HepG2 (cell line): Measurements from ENCODE around the gene ATP6V0D1. TPM values are rescaled to one million over a fixed set of nuclear protein-coding genes. Genes with fewer than 3 reads are reported as not detected.
A peak's percentile ranks its signal among the peaks of the same experiment; 100 is the strongest.

Experiments used
- ATAC-seq: fragments of 200-7000 bp; cut with Tn5 transposase; 3 replicates; pipeline ENCODE4 v1.9.1; 2020; ENCODE audit warnings: mild to moderate bottlenecking, moderate library complexity
- BruUV-seq: library from RNA; stranded (reverse); fragments of 400-500 nt; replicated peaks from 2 replicates; lab custom pipeline; 2021; lab: Mats Ljungman, UMichigan
- CTCF ChIA-PET: fragments of 300-600 bp; formaldehyde crosslinking; extraction: SDS; loops from one replicate; lab custom pipeline; 2021; ENCODE audit warnings: low total read pairs, inconsistent platforms, low intra/inter-chr PET ratio; lab: Yijun Ruan, JAX
- POLR2A ChIA-PET: fragments of 350-600 bp; sonication (Branson Sonifier 250); formaldehyde crosslinking; loops from one replicate; lab custom pipeline; 2020; ENCODE audit warnings: antibody characterized with exemption, inconsistent platforms; lab: Yijun Ruan, JAX
- DNase-seq: peaks from one replicate; pipeline ENCODE4 v3.0.0-alpha.2; 2015; ENCODE audit warnings: low spot score
- FAIRE-seq: peaks from 3 replicates; lab custom pipeline; 2011; peaks lifted over from hg19 to GRCh38; lab: Jason Lieb, UNC
- H2AFZ ChIP-seq: one replicate; pipeline ENCODE4 v1.6.1; 2011; ENCODE audit warnings: low read length, inconsistent platforms
- H3K27ac ChIP-seq: fragments of 300-600 bp; 3 replicates; pipeline ENCODE4 v1.8.0; 2011; ENCODE audit warnings: mixed run types, mild to moderate bottlenecking, mixed read lengths, low read length, inconsistent platforms; ENCODE audit not compliant: insufficient read depth; ENCODE audit errors: extremely low read length
- H3K27me3 ChIP-seq, 2 experiments: fragments of 200-600 bp in 1 of 2; 2 replicates in 1 of 2; 3 replicates in 1 of 2; pipeline versions ENCODE4 v1.6.0 to v1.8.0; 2011; ENCODE audit warnings: low read length in 2 of 2, mild to moderate bottlenecking in 2 of 2, moderate library complexity in 2 of 2, inconsistent platforms in 1 of 2; ENCODE audit not compliant: insufficient read depth in 2 of 2, control insufficient read depth in 1 of 2
- H3K36me3 ChIP-seq, 2 experiments: fragments of 200-600 bp in 1 of 2; replicated peaks in 1 of 2; 2 replicates in 1 of 2; 3 replicates in 1 of 2; pipeline versions ENCODE4 v1.5.1 to v1.8.0; 2011; ENCODE audit warnings: low read length in 2 of 2, inconsistent platforms in 1 of 2; ENCODE audit not compliant: insufficient read depth in 2 of 2, control insufficient read depth in 1 of 2
- H3K4me1 ChIP-seq: 2 replicates; pipeline ENCODE4 v1.5.1; 2012; ENCODE audit warnings: low read length, inconsistent platforms; ENCODE audit not compliant: insufficient read depth
- H3K4me2 ChIP-seq: 2 replicates; pipeline ENCODE4 v1.6.0; 2011; ENCODE audit warnings: low read depth, low read length, inconsistent platforms
- H3K4me3 ChIP-seq, 3 experiments: fragments of 200-600 bp in 1 of 3; sonication (generic), shearing (Covaris generic) in 1 of 3; replicated peaks in 1 of 3; 2 replicates each; pipeline ENCODE4 v1.5.1; 2011 to 2016; ENCODE audit warnings: low read length in 3 of 3, inconsistent platforms in 2 of 3, low read depth in 2 of 3, mild to moderate bottlenecking in 2 of 3, control low read depth in 1 of 3, mixed read lengths in 1 of 3; ENCODE audit not compliant: insufficient read depth in 1 of 3
- H3K79me2 ChIP-seq: one replicate; pipeline ENCODE4 v1.6.1; 2011; ENCODE audit warnings: low read length, inconsistent platforms; ENCODE audit not compliant: insufficient read depth
- H3K9ac ChIP-seq: 2 replicates; pipeline ENCODE4 v1.6.0; 2011; ENCODE audit warnings: mild to moderate bottlenecking, low read depth, low read length, inconsistent platforms; ENCODE audit not compliant: insufficient read depth
- H3K9me3 ChIP-seq: 2 replicates; pipeline ENCODE4 v1.5.1; 2012; ENCODE audit warnings: mild to moderate bottlenecking, low read length
- H4K20me1 ChIP-seq: 2 replicates; pipeline ENCODE4 v1.6.0; 2011; ENCODE audit warnings: inconsistent platforms, mild to moderate bottlenecking, low read length, moderate library complexity; ENCODE audit not compliant: insufficient read depth
- AGO2 ChIP-seq: fragments of 200-400 bp; formaldehyde crosslinking; optimal IDR thresholded peaks from 2 replicates; pipeline ENCODE3; 2017; ENCODE audit warnings: mild to moderate bottlenecking, low read depth, low read length, moderate library complexity
- NONO ChIP-seq, 2 experiments: fragments of 450-650 bp in 1 of 2; sonication (generic) in 1 of 2; formaldehyde crosslinking in 1 of 2; IDR thresholded peaks in 1 of 2; conservative IDR thresholded peaks in 1 of 2; 2 replicates each; pipeline versions ENCODE4 v1.6.1 to v1.8.0; 2017 to 2022; ENCODE audit warnings: mild to moderate bottlenecking in 1 of 2, missing genetic modification reagents in 1 of 2, moderate library complexity in 1 of 2
- WGBS: methylation state at CpG from one replicate; pipeline ENCODE4 v1.1.6; 2017; ENCODE audit warnings: low lambda C conversion rate; 5-methylcytosine and 5-hydroxymethylcytosine counted together
- in situ Hi-C: cut with HindIII; loops from 2 replicates; pipeline ENCODE4 v1.10.0; 2017; ENCODE audit warnings: low pct_unique_long_range_greater_than_20kb; ENCODE audit not compliant: extremely low pct_ligation_motif_present
- intact Hi-C: fragments of 100-400 bp; cut with micrococcal nuclease; formaldehyde crosslinking; loops from one replicate; pipeline ENCODE4 v1.10.0; 2022; ENCODE audit not compliant: unreplicated experiment
- polyA plus RNA-seq, 8 experiments: library from polyadenylated mRNA; depleted of rRNA in 3 of 8; stranded (reverse) in 7 of 8; unstranded in 1 of 8; fragments of >200 nt; fragmentation: Illumina TruSeq in 4 of 8; extraction: Trizol in 4 of 8; gene quantifications; 2 replicates each; pipeline versions ENCODE4 v1.2.1 to v1.2.3, GENCODE V29; 2011 to 2016; ENCODE audit warnings: low read depth in 4 of 8, missing spikeins in 1 of 8, mixed read lengths in 1 of 8; ENCODE audit not compliant: insufficient read depth in 1 of 8
- total RNA-seq, 5 experiments: library from RNA; depleted of rRNA; stranded (reverse); fragments of >200 nt; fragmentation: Illumina TruSeq; extraction: Trizol; gene quantifications; 2 replicates each; pipeline ENCODE4 v1.2.3, GENCODE V29; 2016; ENCODE audit warnings: low read depth in 1 of 5
- TF ChIP-seq, protein P1 (sequence below): sonication (generic); formaldehyde crosslinking; IDR thresholded peaks from 2 replicates; pipeline ENCODE4 v1.5.0; 2020; ENCODE audit warnings: mild to moderate bottlenecking, missing genetic modification reagents, borderline replicate concordance
- TF ChIP-seq, protein P2 (sequence below): sonication (generic); formaldehyde crosslinking; IDR thresholded peaks from 2 replicates; pipeline ENCODE4 v1.4.0; 2020; ENCODE audit warnings: missing genetic modification reagents
- TF ChIP-seq, protein P3 (sequence below): IDR thresholded peaks from 2 replicates; pipeline ENCODE4 v1.6.1; 2016; ENCODE audit warnings: low read depth

Gene ATP6V0D1
- total and polyA plus RNA-seq, 2 of the 13 experiments (the other 11 are each of a cell fraction or from before 2014, with no cell fraction given), result 51.1 to 61.3 TPM

DNA sequence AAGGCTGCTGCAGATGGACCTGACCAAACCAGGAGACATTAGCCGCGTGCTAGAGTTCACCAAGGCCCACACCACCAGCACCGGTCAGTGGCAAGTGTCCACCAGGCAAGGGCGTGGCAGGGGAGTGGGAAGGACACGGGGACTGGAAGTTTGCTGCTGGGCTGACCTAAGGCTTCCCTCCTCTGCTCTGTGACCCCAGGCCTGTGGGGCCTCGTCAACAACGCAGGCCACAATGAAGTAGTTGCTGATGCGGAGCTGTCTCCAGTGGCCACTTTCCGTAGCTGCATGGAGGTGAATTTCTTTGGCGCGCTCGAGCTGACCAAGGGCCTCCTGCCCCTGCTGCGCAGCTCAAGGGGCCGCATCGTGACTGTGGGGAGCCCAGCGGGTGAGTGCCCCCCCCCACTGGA is 45.2 kb downstream of the ATP6V0D1 start:
- 99% methylated on average over 10 of the region's 16 CpGs for WGBS

More for the DNA sequence above, 45.2 kb downstream of the ATP6V0D1 start:
- Histone ChIP-seq H2AFZ (no peak overlapping the region), H3K4me2 (no peak overlapping the region), H3K9me3 (no peaks in the 10 kb centered on the region), H4K20me1 (no peaks in the 10 kb centered on the region), H3K36me3 (peaks cover 5 to 26% of the 10 kb centered on the region in 2 experiments; a peak in 3 of 5 replicates), H3K79me2 (no peaks in the 10 kb centered on the region), H3K9ac (no peak overlapping the region), H3K27ac (no peak overlapping the region), H3K4me3 (no peak overlapping the region), H3K4me1 (peaks cover 23% of the 10 kb centered on the region), H3K27me3 (no peaks in the 10 kb centered on the region; a peak in 1 of 5 replicates)
- no peak for ATAC-seq
- in situ Hi-C loops, result no loop called here
- no TSS peak for BruUV-seq
- intact Hi-C loops, result no loop called here
- no peak for TF ChIP-seq NONO (IDR thresholded peaks at IDR 0.05)
- 0 out of 2 replicates have a peak, but pooled peaks have one; percentile 29 for TF ChIP-seq NONO (CRISPR knock-in tag; conservative IDR thresholded peaks at IDR 0.05)
- TF ChIP-seq AGO2, result peak; percentile 86
- TF ChIP-seq, protein P1, sequence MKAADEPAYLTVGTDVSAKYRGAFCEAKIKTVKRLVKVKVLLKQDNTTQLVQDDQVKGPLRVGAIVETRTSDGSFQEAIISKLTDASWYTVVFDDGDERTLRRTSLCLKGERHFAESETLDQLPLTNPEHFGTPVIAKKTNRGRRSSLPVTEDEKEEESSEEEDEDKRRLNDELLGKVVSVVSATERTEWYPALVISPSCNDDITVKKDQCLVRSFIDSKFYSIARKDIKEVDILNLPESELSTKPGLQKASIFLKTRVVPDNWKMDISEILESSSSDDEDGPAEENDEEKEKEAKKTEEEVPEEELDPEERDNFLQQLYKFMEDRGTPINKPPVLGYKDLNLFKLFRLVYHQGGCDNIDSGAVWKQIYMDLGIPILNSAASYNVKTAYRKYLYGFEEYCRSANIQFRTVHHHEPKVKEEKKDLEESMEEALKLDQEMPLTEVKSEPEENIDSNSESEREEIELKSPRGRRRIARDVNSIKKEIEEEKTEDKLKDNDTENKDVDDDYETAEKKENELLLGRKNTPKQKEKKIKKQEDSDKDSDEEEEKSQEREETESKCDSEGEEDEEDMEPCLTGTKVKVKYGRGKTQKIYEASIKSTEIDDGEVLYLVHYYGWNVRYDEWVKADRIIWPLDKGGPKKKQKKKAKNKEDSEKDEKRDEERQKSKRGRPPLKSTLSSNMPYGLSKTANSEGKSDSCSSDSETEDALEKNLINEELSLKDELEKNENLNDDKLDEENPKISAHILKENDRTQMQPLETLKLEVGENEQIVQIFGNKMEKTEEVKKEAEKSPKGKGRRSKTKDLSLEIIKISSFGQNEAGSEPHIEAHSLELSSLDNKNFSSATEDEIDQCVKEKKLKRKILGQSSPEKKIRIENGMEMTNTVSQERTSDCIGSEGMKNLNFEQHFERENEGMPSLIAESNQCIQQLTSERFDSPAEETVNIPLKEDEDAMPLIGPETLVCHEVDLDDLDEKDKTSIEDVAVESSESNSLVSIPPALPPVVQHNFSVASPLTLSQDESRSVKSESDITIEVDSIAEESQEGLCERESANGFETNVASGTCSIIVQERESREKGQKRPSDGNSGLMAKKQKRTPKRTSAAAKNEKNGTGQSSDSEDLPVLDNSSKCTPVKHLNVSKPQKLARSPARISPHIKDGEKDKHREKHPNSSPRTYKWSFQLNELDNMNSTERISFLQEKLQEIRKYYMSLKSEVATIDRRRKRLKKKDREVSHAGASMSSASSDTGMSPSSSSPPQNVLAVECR (CRISPR knock-in tag), result 0 out of 2 replicates have a peak, but pooled peaks have one; percentile 10
- TF ChIP-seq, protein P2, sequence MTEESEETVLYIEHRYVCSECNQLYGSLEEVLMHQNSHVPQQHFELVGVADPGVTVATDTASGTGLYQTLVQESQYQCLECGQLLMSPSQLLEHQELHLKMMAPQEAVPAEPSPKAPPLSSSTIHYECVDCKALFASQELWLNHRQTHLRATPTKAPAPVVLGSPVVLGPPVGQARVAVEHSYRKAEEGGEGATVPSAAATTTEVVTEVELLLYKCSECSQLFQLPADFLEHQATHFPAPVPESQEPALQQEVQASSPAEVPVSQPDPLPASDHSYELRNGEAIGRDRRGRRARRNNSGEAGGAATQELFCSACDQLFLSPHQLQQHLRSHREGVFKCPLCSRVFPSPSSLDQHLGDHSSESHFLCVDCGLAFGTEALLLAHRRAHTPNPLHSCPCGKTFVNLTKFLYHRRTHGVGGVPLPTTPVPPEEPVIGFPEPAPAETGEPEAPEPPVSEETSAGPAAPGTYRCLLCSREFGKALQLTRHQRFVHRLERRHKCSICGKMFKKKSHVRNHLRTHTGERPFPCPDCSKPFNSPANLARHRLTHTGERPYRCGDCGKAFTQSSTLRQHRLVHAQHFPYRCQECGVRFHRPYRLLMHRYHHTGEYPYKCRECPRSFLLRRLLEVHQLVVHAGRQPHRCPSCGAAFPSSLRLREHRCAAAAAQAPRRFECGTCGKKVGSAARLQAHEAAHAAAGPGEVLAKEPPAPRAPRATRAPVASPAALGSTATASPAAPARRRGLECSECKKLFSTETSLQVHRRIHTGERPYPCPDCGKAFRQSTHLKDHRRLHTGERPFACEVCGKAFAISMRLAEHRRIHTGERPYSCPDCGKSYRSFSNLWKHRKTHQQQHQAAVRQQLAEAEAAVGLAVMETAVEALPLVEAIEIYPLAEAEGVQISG (CRISPR knock-in tag), result no peak
- TF ChIP-seq, protein P3, sequence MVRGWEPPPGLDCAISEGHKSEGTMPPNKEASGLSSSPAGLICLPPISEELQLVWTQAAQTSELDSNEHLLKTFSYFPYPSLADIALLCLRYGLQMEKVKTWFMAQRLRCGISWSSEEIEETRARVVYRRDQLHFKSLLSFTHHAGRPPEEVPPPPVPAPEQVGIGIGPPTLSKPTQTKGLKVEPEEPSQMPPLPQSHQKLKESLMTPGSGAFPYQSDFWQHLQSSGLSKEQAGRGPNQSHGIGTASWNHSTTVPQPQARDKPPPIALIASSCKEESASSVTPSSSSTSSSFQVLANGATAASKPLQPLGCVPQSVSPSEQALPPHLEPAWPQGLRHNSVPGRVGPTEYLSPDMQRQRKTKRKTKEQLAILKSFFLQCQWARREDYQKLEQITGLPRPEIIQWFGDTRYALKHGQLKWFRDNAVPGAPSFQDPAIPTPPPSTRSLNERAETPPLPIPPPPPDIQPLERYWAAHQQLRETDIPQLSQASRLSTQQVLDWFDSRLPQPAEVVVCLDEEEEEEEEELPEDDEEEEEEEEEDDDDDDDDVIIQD (CRISPR knock-in tag), result no peak
- CTCF ChIA-PET, result no interaction called here
- no peak for DNase-seq
- no peak for FAIRE-seq
- POLR2A ChIA-PET, result no interaction called here
